Prostate gland (tissue), 2 donors: Measurements from ENCODE around the gene IQGAP1.

Experiments
- POLR2A ChIP-seq: fragments of 450-650 bp; IDR thresholded peaks from one replicate; pipeline ENCODE4 v1.6.1; 2016; ENCODE audit warnings: antibody characterized with exemption, mild to moderate bottlenecking
- POLR2AphosphoS5 ChIP-seq: sonication (generic); formaldehyde crosslinking; IDR thresholded peaks from one replicate; pipeline ENCODE4 v1.6.1; 2017; ENCODE audit warnings: antibody characterized with exemption
- TF ChIP-seq, protein P1 (sequence below), 4 experiments: fragments of 200-600 bp in 2 of 4; fragments of 450-650 bp in 2 of 4; sonication (generic) in 2 of 4; IDR thresholded peaks; 1 replicate in 3 of 4; 2 replicates in 1 of 4; pipeline ENCODE4 v1.5.1; 2016 to 2019; ENCODE audit warnings: antibody characterized with exemption in 4 of 4, mild to moderate bottlenecking in 2 of 4, moderate library complexity in 2 of 4

DNA sequence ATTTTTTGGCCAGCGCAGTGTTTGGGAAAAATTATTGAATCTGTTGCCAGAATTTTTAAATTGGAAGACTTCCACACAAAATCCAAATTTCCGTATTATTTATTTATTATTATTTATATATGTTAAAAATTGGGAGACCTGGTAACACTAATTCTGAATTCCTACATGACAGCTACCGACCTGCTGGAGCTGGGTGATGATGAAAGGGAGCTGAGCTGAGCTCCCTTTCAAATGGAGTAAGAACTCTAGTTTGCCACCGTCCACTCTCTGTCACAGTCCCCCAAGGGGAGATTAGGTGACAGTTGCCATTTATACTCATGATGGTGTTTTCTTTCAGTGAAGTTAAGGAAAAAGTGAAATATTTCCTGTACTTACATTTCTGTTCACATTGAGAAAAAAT, 143.1 kb downstream of the IQGAP1 start:
- no peak for TF ChIP-seq POLR2A
- TF ChIP-seq, protein P1, sequence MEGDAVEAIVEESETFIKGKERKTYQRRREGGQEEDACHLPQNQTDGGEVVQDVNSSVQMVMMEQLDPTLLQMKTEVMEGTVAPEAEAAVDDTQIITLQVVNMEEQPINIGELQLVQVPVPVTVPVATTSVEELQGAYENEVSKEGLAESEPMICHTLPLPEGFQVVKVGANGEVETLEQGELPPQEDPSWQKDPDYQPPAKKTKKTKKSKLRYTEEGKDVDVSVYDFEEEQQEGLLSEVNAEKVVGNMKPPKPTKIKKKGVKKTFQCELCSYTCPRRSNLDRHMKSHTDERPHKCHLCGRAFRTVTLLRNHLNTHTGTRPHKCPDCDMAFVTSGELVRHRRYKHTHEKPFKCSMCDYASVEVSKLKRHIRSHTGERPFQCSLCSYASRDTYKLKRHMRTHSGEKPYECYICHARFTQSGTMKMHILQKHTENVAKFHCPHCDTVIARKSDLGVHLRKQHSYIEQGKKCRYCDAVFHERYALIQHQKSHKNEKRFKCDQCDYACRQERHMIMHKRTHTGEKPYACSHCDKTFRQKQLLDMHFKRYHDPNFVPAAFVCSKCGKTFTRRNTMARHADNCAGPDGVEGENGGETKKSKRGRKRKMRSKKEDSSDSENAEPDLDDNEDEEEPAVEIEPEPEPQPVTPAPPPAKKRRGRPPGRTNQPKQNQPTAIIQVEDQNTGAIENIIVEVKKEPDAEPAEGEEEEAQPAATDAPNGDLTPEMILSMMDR (IDR thresholded peaks at IDR 0.05), result no peak
- TF ChIP-seq POLR2AphosphoS5, result no peak
